ENCODE data around the gene RELT.

RELT gene

DNA sequence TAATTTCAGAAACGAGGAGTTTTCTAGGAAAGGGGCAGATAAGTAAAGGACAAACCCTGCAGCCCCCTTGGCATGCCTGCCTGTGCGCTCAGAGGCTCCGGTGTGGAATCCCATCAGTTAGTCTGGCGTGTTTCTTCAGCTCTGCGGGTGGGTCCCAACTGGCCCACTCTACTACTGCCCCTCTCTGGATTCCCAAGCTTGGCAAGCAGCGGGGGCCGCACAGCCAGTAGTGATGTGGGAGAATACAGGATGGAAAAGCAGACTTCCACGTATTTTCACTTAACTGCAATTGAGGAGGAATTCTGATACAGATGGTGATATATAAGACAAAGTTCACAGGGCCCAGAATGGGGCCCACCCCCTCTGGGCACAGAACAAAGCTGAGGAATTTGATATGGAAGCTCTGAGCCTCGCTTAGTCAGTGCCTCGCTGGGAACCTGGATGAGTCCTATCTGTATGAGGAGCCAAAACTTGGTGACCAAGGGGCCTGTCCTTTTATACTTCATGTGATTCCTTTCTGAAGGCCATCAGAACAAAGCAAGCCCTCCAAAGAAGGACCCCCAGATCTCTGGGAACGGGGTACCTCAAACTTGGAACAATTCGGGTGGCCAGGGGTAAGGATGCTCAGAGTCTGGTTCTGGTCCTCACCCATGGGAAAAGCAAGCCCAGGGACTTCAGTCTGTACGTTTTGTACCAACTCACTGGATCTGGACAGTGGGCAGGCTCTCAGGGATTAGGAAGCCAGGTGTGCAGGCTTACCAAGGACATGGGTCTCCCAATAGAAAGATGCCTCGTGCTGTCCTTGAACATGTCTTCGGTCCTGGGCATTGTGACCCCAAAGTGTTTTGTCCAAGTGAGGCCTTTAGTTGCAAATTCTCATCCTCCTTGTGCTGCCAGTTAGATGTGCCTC is 26.0 kb downstream of the RELT start:
- no peak for DNase-seq (ENCODE audit: low read depth in 1 of 2, low spot score in 1 of 2)

DNA sequence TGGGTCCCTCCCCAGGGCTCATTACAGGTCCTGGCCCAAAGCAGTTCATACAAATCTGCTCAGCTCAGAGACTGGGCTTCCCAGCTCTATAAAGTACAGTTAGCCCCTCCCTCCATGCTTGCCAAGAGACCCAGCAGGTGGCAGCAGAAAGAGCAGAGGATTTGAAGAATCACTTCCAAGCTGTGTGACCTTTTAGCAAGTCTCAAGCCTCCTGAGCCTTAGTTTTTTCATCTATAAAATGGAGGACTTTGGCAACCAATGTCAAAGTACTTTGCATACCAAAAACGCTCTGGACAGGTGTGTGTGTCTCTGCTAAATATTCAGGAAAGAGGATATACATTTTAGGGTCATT is 26.6 kb downstream of the RELT start:
- no peak for DNase-seq (ENCODE audit: low read depth in 1 of 2, low spot score in 1 of 2)

DNA sequence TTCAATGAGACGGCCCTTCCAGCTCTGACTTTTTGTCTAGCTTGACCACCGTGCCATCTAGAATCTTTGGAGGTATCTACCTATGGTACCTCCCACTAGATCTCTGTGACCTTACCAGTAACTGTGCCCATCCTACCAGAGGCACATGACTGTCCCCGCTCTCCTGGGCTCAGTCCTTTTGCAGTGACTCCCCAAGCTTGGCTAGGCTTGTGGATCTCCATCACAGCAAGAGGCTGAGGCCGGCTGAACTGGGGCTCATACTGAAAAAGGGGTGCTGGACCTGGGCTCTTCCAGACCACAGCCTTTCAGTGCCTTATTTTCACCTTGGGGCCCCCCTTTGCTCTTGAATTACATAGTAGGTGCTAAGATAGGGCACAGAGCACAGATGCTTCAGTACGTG is 27.3 kb downstream of the RELT start:
- no peak for DNase-seq (ENCODE audit: low read depth in 1 of 2, low spot score in 1 of 2)

DNA sequence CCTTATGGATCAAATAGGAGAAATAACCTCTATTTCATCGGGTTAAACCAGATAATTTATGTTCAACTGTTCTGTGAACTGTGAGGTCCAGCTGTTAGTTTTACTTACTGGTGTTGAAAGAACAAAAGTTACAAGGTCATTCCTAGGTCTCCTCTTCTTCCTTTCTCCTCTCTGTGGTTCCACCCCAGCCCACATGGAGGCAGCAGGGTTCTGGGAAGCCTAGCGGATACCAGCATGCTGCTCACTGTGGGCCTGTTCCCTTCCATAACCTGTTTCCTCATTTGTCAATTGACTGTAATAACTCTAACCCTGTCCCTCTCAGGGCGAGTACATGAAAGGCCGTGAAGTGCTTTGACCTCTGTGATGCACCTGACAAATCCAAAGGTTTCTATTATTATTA is 27.8 kb downstream of the RELT start:
- DNase-seq (ENCODE audit: low read depth in 1 of 2, low spot score in 1 of 2), result no peak

DNA sequence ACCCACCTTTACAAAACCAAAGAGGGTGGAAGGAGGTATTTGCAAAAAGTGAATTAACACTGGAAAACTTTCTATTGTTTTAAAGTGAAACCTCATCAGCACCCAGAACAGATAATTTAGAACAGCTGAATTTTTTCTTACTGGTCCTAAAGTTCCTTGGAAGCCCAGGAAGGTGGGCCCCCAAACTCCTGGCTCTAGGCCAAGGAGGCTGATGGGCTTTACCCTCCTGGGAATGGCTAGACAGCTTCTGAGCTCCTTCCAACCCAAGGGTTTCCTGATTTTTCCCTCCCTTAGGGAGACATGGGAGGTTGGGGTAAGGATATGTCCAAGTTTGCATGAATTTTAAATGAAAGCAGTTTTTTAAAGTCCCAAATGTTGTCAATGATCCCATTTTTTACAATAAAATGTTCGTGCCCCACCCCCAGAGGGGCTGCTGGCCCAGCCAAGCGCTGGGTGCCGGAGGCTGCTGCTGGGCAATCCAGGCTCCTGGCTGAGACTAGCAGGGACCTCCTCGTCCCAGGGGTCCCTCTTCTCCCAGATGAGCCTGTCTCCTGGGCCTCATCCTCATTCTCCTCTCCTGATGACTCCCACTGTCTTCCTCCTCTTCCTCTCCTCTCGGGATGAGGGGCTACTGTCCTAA is 28.4 kb downstream of the RELT start:
- DNase-seq (ENCODE audit: low read depth in 1 of 2, low spot score in 1 of 2), result no peak

DNA sequence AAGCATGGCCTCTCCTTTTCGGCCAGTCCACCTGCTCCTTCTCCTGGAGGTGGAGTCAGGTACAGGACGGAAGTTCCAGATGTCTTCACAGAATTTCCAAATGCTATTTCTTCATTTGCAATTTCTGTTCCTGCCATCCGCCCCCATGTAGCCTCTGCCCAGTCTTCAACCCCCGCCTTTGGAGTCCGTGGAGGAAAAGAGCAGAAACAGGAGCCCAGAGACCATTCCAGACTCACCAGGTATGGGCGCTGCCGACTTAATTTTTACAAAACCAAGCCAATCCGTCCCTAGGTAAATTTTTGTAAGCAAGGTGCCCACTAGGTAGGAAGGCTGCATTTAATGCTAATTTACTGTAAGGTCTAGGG is 28.9 kb downstream of the RELT start:
- DNase-seq (ENCODE audit: low read depth in 1 of 2, low spot score in 1 of 2), result no peak

DNA sequence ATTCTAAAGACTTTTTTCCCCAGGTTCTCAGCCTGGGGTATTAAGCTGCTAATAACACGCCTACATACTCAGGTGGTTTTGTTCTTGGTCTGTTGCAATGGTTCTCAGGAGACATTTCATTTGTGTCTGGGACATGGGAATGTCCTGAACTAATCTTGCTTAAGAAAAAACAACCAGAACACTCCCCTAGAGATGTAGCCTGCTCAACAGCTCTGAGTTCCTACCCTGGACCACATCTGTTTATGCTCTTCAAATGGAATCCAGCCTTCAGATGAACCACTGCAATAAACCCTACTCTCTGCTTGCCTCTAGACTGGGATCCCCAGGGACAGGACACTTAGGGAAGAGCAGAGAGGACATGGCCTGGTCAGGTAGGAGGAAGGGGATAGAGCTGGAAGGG is 29.9 kb downstream of the RELT start:
- no peak for DNase-seq (ENCODE audit: low read depth in 1 of 2, low spot score in 1 of 2)

DNA sequence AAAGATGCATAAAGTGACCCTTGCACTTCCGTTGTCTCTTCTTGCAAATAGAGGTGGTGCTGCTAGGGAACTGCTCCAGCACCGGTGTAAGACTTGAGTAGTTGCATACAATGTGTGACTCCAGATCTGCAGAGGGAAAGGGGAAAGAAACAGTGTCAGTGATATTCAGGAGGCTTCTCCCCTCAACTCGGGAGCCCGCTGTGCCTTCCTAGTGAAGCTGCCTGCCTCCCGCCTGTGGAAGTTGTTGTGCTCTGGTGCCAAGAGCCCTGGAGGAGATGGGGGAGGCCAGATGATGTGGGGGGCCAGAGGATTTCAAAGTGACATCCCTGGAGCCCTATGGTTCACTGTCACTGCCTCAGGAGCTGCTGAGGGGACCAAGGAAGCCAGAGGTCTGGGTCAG is 30.4 kb downstream of the RELT start:
- no peak for DNase-seq (ENCODE audit: low read depth in 1 of 2, low spot score in 1 of 2)

DNA sequence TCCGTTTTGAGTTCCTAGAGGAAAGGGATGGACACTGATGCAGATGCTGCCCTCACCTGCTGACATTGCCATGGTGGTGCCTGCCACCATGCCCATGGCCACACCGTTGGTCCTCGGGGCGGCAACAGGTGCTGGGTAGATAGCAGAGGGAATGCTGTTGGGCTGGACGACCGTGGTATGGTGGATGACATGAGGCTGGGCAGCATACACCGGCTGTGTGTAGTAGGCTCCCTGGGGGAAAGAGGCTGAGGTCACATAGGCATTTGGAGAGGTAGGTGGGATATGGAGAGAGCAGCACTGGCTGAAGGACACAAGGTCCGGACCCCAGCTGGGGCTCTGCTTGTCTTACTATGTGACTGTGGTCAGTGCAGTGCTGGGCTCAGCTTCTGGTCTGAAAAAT is 33.2 kb downstream of the RELT start:
- no peak for DNase-seq (ENCODE audit: low read depth in 1 of 2, low spot score in 1 of 2)

DNA sequence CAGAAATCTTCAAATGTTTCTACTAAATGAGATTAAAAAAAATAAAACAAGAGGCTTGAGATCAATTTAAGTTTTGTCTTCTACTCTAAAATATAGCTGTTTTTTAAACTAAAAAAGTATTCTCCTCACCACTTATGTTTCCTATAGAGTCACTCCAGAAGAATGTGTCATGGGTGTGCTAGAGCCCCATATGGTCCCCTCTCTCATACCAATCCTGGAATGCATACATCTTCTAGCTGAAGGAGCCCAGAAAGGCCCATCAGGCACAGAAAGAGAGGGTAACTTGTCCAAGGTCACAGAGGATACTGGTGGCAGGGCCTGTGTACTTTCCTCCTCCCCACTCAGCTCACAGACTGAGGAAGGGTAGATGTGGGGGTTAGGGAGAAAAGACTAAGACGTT is 34.4 kb downstream of the RELT start:
- no peak for DNase-seq (ENCODE audit: low read depth in 1 of 2, low spot score in 1 of 2)

DNA sequence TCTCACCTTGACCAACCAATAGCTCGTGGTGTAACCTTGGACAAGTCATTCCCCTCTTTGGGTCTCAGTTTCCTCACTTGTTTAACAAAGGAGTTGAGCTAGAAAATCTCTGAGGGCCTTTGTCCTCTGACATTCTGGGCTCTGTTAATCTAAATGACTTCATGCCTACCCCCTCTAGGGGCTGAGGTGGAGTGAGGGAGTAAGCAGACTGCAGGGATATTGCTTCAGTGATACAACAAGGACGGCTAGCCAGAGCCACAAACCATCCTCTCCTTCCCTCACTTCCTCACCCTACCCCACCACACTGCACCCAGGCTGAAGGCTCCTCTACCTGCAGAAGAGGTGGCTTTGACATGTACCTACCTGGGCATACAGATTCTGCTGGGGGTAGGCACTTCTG is 34.8 kb downstream of the RELT start:
- no peak for DNase-seq (ENCODE audit: low read depth in 1 of 2, low spot score in 1 of 2)

DNA sequence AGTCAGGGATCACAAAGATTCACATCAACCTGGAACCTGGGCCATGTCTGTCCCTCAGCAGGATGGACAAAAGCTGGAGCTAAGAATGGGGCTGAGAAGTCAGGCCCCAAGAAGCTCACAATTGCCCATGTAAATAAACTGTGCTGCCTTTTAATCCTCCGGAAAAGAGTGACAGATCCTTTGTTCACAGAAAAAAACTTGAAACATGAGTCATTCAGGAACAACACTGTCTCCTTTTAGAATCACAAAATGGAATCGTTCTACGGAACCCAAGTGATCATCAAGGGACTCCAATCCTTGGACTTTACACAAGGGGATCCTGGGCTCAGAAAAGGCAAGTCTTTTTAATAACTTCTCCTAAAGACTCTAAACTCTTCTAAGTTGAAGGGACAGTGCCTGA is 36.1 kb downstream of the RELT start:
- no peak for DNase-seq (ENCODE audit: low read depth in 1 of 2, low spot score in 1 of 2)

DNA sequence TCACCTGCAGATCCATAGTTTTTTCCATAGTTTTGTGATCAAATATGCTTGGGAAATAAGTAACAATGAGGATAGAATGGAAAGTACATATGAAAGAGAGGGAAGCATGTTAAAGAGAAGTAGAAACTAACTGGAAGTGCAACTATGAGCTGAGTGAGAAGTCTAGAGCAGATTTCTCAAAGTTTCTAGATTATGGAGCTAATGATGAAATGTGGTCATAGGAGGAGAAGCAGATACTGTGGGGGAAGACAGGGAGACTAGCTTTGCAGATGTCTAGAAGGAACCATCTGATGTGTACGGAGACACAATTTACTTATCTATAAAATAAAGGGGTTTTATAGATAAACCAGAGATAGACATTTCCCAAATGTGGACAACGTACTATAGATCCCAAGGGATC is 37.1 kb downstream of the RELT start:
- no peak for DNase-seq (ENCODE audit: low read depth in 1 of 2, low spot score in 1 of 2)

DNA sequence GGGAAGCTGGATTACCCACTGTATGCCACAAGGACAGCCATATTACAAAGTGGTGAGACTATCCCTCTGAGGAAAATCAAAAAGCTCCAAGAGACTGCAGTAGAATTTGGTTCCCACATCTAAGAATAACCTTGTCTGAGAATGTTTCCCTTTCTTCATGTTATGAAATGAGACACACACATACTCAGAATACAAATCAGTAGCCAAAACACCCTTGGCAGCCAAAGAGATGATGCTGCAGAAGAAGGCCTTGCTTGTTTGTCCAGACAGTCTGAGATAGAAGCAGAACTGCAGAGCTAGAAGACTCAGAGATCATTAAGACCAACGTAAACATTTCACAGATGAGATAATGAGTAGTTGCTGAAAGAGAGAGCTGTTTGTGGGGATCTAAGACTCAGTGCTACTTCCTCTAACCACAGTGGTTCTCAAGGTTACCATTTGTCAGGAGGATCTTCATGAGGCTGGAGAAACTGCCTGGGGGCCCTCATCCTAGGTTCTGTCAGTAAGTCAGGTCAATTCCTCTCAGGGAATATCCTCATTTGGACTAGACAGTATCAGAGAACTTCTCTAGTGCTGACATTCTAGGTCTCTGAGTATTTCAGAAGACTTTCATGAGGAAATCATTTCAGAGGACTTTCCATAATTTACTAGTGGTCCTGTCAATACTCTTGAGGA is 38.9 kb downstream of the RELT start:
- DNase-seq (ENCODE audit: low read depth in 1 of 2, low spot score in 1 of 2), result no peak

DNA sequence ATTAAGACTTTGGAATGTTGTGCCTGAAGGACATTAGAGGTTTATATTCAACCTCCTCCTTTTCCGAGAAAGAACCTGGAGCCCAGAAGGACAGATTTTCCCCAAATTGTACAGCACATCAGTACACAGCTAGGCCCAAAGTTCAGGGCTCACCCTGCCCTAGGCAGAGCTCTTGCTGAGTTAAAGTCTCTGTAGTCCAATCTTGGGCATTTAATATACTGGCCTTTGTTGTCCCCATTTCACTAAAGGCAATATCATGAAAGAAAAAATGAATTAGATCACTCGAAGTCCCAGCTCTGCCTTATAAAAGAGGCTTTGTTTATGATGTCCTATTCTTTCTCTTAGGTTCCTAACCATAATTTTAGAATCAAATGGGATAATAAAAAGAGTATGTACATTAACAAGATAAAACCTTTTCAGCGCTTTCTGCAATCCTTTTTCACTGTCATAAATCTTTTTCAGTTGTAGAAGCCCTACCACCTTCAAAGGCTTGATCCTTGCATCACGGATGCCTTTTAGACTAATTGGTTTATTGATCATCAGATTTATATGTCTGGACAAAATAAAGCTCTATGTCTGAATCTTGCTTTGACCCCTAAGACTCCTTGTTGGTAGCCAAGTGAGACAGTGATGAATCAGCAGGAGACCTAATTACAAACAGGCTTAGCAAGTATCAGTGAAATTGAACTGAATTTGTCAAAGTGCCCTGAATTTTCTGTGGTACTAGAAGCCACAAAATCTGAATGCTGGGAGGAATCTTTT is 39.8 kb downstream of the RELT start:
- no peak for DNase-seq (ENCODE audit: low read depth in 1 of 2, low spot score in 1 of 2)

DNA sequence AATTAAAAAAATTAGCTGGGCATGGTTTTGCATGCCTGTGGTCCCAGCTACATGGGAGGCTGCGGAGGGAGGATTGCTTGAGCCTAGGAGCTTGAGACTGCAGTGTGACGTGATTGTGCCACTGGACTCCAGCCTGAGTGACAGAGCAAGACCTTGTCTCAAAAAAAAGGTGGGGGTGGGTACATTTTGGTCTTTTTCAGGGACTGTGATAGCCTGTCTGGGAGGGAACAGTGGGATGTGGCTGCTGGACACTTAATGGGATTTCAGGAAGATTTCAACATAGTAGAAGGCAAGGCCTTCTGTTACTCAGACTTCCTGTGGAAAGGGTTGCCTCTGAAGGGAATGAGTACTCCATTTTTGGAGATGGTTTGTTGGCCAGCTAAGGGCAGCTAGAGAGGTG is 40.6 kb downstream of the RELT start:
- DNase-seq (ENCODE audit: low read depth in 1 of 2, low spot score in 1 of 2), result no peak

DNA sequence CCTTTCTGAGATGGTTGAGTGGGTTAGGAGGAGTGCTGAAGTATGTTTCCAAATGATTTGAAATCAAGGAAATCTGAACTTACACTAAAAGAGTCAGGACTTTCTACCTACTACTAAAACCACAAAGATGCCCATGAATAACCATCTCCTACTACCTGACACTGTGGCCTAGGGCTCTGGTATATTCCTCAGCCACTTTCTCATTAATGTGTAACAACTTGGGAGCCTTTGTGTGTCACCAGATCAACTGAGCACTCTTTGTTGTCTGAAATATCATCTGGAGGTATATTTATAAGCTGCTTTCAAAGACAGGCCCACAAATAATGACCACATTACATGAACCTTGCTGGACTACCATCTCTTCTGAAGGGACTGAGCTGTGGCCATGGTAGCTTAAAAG is 43.9 kb downstream of the RELT start:
- DNase-seq (ENCODE audit: low read depth in 1 of 2, low spot score in 1 of 2), result no peak

DNA sequence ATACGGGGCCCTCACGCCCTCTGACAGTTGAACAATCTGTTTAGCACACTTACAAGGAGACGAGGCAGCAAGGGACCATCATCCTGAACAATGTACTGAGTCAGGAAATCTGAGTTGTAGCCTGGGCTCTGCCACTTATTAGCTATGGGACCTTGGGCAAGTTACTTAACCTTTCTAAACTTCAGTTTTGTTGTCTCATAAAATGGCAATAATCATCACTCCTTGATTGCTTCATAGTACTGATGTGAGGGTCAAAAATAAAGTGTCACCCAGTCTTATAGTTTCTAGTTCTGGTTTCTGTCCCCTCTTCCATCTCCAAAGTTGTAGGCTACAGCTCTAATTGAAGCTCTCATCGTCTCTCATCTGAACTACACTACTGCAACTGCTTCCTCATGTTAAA is 46.7 kb downstream of the RELT start:
- no peak for DNase-seq (ENCODE audit: low read depth in 1 of 2, low spot score in 1 of 2)

DNA sequence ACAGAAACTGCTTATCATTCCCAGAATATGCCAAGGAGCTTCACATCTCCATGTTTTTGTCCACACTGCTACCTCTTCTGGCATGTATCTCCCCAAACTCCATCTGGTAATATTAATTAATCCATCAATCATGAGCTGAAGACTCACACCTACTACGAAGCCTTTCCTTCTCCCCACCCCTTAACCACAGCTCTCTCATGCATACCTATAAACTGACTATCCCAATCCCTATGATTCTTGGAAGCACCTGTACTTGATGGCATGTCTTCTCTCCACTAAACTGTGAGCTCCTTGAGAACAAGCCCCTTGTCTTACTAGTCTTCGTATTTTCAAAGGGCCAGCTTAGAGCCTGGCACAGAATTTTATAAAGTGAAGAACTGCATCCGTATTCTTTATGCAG is 47.3 kb downstream of the RELT start:
- DNase-seq (ENCODE audit: low read depth in 1 of 2, low spot score in 1 of 2), result no peak

DNA sequence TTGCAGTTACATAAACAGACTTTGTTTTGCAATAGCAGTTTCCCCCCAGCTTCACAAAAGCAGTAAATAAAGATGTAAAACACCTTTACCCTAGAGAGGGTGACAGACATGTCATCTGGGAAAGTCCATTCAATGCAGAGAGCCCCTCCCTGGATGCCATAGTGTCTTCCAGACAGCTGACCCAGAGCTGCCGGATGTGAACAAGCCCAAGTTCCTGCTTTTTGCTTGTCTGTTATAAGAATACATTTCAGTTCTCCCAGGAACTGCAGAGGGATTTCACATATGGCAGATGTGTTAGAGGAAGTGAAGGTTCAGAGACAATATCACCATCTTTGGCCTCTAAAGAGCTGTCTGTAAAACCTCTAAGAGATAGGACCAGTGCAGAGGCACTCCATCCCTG is 48.9 kb downstream of the RELT start:
- no peak for DNase-seq (ENCODE audit: low read depth in 1 of 2, low spot score in 1 of 2)

DNA sequence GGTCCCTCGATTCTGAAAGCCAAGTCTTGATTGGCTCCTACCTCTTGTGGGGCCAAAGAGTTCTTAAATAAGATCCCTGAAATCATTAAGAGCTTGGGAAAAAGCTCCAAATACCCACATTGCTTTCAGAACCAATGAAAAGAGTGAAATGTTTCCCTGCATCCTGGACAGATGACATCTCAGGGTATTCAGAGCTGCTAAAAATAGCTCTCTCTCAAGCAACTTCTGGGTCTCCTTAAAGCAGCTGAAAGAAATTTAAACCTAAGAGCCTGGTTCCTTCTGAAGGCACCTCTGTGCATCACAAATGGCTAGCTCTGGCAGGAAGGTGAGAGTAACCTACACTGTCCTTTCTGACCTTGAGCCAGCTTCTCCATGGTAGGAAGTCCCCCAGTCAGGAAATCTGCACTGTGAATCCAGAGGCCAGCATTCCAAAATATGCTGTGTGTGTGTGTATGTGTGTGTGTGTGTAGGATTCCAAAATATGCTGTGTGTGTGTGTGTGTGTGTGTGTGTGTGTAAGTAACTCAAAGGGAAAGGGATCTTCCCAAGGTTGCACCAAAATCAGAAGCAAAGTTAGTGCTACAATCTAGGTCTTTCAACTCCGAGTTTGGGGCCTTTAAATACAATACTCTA is 50.1 kb downstream of the RELT start:
- DNase-seq (ENCODE audit: low read depth in 1 of 2, low spot score in 1 of 2), result no peak

Measured in activated T-helper 1 cell treated with anti-CD3 and anti-CD28 coated beads, Interleukin-2, amount 50 U/mL, for 16 hours (primary cell).